Tibial nerve (tissue), 4 donors: Measurements from ENCODE around the gene GFPT1.
A peak's percentile ranks its signal among the peaks of the same experiment; 100 is the strongest.

Source experiments
- CTCF ChIP-seq, 5 experiments: fragments of 200-600 bp in 3 of 5; fragments of 450-650 bp in 2 of 5; sonication (generic) in 3 of 5; IDR thresholded peaks; one replicate each; pipeline ENCODE4 v1.5.1; 2016 to 2019; ENCODE audit warnings: antibody characterized with exemption in 5 of 5, mild to moderate bottlenecking in 3 of 5, moderate library complexity in 2 of 5
- EP300 ChIP-seq, 2 donors: sonication (generic); formaldehyde crosslinking; IDR thresholded peaks; one replicate each; pipeline ENCODE4 v1.6.1; 2017; ENCODE audit warnings: antibody characterized with exemption in 2 of 2, mild to moderate bottlenecking in 1 of 2
- POLR2A ChIP-seq, 2 donors: fragments of 450-650 bp; IDR thresholded peaks; one replicate each; pipeline ENCODE4 v1.6.1; 2017; ENCODE audit warnings: antibody characterized with exemption in 2 of 2, mild to moderate bottlenecking in 2 of 2, moderate library complexity in 2 of 2

DNA sequence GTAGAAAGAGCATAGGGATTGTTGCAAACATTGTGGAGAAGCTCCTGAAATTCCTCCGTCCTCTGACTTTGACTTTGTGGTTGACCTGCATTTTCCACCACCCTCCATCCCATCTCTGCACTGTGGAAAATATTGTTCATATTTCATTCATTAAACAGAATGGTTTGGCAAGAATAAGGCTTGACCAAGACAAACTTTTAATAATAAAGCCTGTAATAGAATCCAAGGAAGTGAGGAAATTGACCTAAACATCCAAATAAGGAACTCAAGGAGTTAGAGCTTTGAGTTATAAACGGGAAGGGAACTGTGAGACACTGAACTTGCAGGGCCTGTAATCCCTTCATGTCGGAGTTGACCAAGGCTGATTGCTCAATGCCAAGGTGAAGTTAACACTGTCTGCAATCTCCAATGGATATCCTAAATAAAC is 115.2 kb downstream of the GFPT1 start:
- TF ChIP-seq CTCF (IDR thresholded peaks at IDR 0.05) (no peak), POLR2A (IDR thresholded peaks at IDR 0.05) (no peak), EP300 (IDR thresholded peaks at IDR 0.05) (peak; percentile 8 to 53)
